Measurements from ENCODE around the gene CAST. TPM values are rescaled to one million over a fixed set of nuclear protein-coding genes. Genes with fewer than 3 reads are reported as not detected.
A peak's percentile ranks its signal among the peaks of the same experiment; 100 is the strongest.

CAST gene
- total RNA-seq, 1 donor from 2014 or later, result 84.4 TPM

DNA sequence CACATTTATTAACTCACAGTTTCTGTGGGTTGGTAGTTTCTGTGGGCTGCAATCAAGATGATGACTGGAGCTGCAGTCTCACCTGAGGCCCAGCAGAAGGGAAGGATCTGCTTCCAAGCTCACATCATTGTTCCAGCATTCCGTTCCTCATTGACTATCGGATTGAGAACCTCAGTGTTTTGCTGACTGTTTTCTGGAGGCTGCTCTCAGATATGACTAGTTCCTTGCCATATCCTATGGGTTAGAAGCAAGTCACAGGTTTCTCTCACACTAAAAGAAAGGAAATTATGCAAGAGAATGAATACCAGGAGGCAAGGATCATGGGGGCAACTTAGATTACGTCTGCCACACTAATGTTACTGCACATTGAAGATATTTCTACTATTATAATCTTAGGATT, 151.9 kb downstream of the CAST start:
- no peak for ATAC-seq
- DNase-seq (ENCODE audit: low spot score), result no peak

GRCh38 chr5:96816411-96816939, 154.3 kb downstream of the CAST start:
- ATAC-seq, result no peak
- DNase-seq (ENCODE audit: low spot score), result no peak

DNA sequence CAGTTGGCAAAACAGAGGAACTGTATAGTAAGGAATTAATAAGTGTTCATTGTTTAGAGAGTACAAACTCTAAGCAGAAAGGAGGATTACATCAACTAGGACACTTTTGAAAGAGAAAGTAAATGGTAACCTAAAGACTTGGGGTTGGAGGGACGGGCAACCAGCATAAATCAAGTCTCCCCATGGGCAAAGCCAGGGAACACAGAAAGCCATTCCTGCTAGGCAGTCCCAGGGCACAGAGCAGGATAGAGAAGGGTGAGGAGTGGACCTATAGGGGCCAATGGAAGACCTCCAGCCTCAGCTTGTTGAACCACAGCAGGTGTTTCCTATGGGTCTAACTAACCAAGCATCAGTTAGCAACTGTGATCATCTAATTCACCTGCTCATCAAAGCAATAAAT, 154.8 kb downstream of the CAST start:
- DNase-seq (ENCODE audit: low spot score) (no peak), ATAC-seq (no peak)

DNA sequence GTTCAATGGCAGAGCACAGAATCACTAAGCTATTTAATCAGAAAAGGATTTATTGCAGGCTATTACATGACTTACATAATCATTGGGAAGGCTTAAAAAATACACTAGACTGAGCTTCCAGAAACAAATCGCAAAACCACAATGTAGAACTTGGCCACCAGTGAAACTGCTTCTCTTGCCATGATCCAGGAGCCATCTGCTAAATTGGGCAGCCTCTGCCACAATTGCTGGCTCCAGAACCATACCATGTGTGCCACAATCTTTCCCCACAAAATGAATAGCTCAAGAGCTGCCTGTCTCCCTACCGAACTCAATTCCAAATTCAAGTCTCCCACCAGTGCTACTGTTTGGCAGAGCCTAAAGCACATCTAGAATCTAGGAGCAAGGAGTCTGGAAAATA, 155.3 kb downstream of the CAST start:
- ATAC-seq (no peak), DNase-seq (ENCODE audit: low spot score) (no peak)

- no peak for ATAC-seq
- no peak for DNase-seq (ENCODE audit: low spot score)
Measured at GRCh38 chr5:96818125-96818788, 156.1 kb downstream of the CAST start.

DNA sequence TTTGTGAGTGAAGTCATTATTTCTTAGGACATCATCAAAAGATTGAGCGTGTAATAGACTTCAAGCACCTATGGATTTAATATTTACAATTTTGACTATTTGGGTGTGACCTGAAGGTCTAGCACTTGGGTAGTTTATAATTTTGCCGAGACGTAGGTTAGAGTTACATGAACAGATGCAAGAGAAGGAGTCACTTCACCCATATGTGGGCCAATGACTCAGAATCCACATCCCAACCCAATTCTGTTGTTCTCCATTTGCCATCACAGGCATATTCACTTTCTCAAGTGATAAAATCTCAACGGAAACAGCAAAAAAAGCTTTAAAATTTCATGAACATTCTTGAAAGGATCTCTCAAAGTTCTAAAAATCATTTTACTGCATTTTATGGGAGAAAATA, 157.6 kb downstream of the CAST start:
- no peak for ATAC-seq
- DNase-seq (ENCODE audit: low spot score), result no peak

DNA sequence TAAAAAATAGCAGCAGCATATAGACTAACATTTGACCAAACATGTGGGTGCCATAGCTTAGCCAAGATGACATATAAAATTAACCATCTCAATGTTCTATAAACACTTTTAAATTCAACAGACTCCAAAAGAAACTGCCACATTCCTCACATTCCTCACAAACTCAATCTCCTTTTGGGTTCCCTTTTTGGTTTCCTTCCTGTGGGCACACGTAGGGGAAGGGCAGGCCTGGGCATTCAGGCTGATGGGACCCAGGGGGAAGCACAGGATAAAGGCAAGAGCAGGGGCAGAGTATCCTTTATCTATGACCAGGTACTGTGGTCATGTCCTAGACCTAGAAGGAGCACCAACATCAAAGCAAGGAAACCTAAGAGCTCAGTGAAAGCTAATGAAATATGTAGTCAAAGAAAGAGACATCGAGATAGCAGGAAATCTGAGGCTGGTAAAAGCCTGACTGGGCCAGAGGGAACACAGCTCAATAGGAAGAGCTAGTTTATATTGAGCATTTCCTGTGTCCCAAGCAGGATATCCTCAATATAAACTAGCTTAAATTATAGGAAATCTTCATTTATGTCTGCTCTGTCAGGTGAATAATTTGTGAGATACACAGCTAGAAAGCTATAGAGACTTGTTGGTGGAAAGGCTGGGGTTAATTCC, 159.2 kb downstream of the CAST start:
- no peak for ATAC-seq

DNA sequence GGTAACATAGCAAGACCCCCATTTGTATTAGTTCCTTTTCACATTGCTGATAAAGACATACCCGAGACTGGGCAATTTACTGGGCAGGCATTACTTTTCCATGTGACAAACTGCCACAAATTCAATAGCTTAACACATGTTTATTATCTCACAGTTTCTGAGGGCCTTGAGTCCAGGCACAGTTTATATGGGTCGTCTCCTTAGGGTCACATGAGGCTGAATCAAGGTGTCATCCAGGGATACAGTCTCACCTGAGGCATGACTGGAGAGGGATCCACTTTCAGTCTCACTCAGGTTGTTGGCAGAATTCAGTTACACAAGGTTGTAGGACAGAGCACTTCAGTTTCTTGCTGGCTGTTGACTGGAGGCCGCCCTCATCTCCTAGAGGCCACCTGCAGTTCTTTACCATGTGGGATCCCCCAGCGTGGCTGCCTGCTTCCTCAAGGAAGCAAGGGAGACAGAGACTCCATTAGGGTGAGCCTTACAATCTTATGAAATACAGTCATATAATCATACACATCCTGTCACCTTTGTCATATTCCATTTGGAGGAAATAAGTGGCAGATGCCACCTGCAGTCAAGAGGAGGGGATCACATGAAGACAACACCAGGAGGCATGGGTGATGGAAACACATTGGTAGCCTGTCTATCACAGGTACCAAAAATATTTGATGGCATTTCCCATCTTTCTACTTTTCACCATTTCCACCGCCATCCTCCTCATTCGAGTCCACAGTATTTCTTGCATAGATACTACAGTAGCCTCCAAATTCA, 160.7 kb downstream of the CAST start:
- ATAC-seq (peak; percentile 47), DNase-seq (ENCODE audit: low spot score) (no peak)

More for the DNA sequence above, 159.2 kb downstream of the CAST start:
- DNase-seq (ENCODE audit: low spot score), result no peak

DNA sequence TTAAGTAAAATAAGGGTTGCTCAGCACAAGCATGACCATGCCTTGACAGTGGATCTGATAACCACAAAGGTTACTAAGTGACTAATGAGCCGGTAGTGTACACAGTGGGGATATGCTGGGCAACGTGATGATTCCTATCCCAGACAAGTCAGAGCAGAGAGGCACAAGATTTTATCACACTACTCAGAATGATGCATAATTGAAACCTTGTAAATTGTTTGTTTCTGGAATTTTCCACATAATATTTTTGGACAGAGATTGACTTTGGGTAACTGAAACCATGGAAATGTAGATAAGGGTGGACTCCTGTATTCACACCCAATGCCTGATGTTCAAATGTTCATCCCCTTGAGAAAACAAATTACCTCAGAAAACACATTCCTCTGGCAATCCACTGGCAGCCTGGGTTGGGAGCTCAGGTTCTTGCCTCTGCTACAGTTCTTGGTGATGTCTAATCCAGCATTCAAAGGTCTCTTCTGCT, 161.8 kb downstream of the CAST start:
- DNase-seq (ENCODE audit: low spot score) (no peak), ATAC-seq (no peak)

Other genes with a start within 250 kb of the CAST start
- gene PCSK1, start 229.1 kb upstream of the CAST start, total RNA-seq, result not detected
- gene ERAP1, start 145.6 kb downstream of the CAST start, total RNA-seq, result 33.5 TPM
- 7.1 TPM for gene ERAP2, start 214.1 kb downstream of the CAST start, total RNA-seq